Measurements from ENCODE around the gene ARRDC2. TPM values are rescaled to one million over a fixed set of nuclear protein-coding genes. Genes with fewer than 3 reads are reported as not detected.
"Not testable (repeated sequence)": the region's sequence is repeated elsewhere in the genome, so short reads cannot be mapped to it uniquely, and the experiment has no call there.

The ARRDC2 gene
- total RNA-seq, 1 donor from 2014 or later, result 3.3 TPM

GRCh38 chr19:17999684-18000479, 8.1 kb upstream of the ARRDC2 start:
- H3K27ac Mint-ChIP-seq, result no peak overlapping the region
- TF ChIP-seq CTCF (IDR thresholded peaks at IDR 0.05; ENCODE audit: unreplicated experiment), result no peak
- H3K4me1 Mint-ChIP-seq (ENCODE audit: low read depth), result peaks cover 2% of the 10 kb centered on the region
- peaks cover 1% of the 10 kb centered on the region for H3K36me3 Mint-ChIP-seq (ENCODE audit: insufficient read depth)
- H3K27me3 Mint-ChIP-seq, result peaks cover 8% of the 10 kb centered on the region
- peak overlapping the region; percentile 69 for H3K4me3 Mint-ChIP-seq (ENCODE audit: low read depth)
- H3K9me3 Mint-ChIP-seq (ENCODE audit: low read depth), result no peaks in the 10 kb centered on the region
- DNase-seq (ENCODE audit: low spot score, unreplicated experiment), result no peak

GRCh38 chr19:18000480-18000914, 7.5 kb upstream of the ARRDC2 start:
- TF ChIP-seq CTCF (IDR thresholded peaks at IDR 0.05; ENCODE audit: unreplicated experiment), result no peak

GRCh38 chr19:18000915-18001776, 6.8 kb upstream of the ARRDC2 start:
- Mint-ChIP-seq H3K27ac (no peak overlapping the region), H3K27me3 (peaks cover 8% of the 10 kb centered on the region), H3K9me3 (ENCODE audit: low read depth) (no peaks in the 10 kb centered on the region), H3K4me1 (ENCODE audit: low read depth) (peaks cover 2% of the 10 kb centered on the region), H3K4me3 (ENCODE audit: low read depth) (peak overlapping the region; percentile 57), H3K36me3 (ENCODE audit: insufficient read depth) (peaks cover 1% of the 10 kb centered on the region)
- no peak for DNase-seq (ENCODE audit: low spot score, unreplicated experiment)
- TF ChIP-seq CTCF (IDR thresholded peaks at IDR 0.05; ENCODE audit: unreplicated experiment), result no peak

More at GRCh38 chr19:18000480-18000914, 7.5 kb upstream of the ARRDC2 start:
- DNase-seq (ENCODE audit: low spot score, unreplicated experiment), result no peak
- Mint-ChIP-seq H3K36me3 (ENCODE audit: insufficient read depth) (peaks cover 1% of the 10 kb centered on the region), H3K27ac (no peak overlapping the region), H3K27me3 (peaks cover 8% of the 10 kb centered on the region), H3K4me1 (ENCODE audit: low read depth) (peaks cover 2% of the 10 kb centered on the region), H3K9me3 (ENCODE audit: low read depth) (no peaks in the 10 kb centered on the region), H3K4me3 (ENCODE audit: low read depth) (peak overlapping the region; percentile 69)

GRCh38 chr19:18001777-18002345, 6.1 kb upstream of the ARRDC2 start:
- no peak for DNase-seq (ENCODE audit: low spot score, unreplicated experiment)
- H3K27me3 Mint-ChIP-seq, result peaks cover 8% of the 10 kb centered on the region
- H3K27ac Mint-ChIP-seq, result no peak overlapping the region
- peaks cover 3% of the 10 kb centered on the region for H3K36me3 Mint-ChIP-seq (ENCODE audit: insufficient read depth)
- TF ChIP-seq CTCF (IDR thresholded peaks at IDR 0.05; ENCODE audit: unreplicated experiment), result no peak
- H3K9me3 Mint-ChIP-seq (ENCODE audit: low read depth), result no peaks in the 10 kb centered on the region
- H3K4me1 Mint-ChIP-seq (ENCODE audit: low read depth), result peaks cover 3% of the 10 kb centered on the region
- peak overlapping the region; percentile 57 for H3K4me3 Mint-ChIP-seq (ENCODE audit: low read depth)

- peaks cover 4% of the 10 kb centered on the region for H3K36me3 Mint-ChIP-seq (ENCODE audit: insufficient read depth)
- no peak for DNase-seq (ENCODE audit: low spot score, unreplicated experiment)
- TF ChIP-seq CTCF (IDR thresholded peaks at IDR 0.05; ENCODE audit: unreplicated experiment), result no peak
- H3K4me3 Mint-ChIP-seq (ENCODE audit: low read depth), result no peak overlapping the region
- H3K27ac Mint-ChIP-seq, result no peak overlapping the region
- H3K9me3 Mint-ChIP-seq (ENCODE audit: low read depth), result no peaks in the 10 kb centered on the region
- peaks cover 8% of the 10 kb centered on the region for H3K27me3 Mint-ChIP-seq
- peaks cover 5% of the 10 kb centered on the region for H3K4me1 Mint-ChIP-seq (ENCODE audit: low read depth)
Observed at GRCh38 chr19:18002347-18002850, 5.6 kb upstream of the ARRDC2 start.

- not testable (repeated sequence) for H3K36me3 Mint-ChIP-seq (ENCODE audit: insufficient read depth); H3K4me3 Mint-ChIP-seq (ENCODE audit: low read depth); H3K27me3 Mint-ChIP-seq
Observed at GRCh38 chr19:18005750-18006149, 2.2 kb upstream of the ARRDC2 start.

More at GRCh38 chr19:18005750-18006149, 2.2 kb upstream of the ARRDC2 start:
- H3K4me1 Mint-ChIP-seq (ENCODE audit: low read depth); DNase-seq (ENCODE audit: low spot score, unreplicated experiment); H3K27ac Mint-ChIP-seq; H3K9me3 Mint-ChIP-seq (ENCODE audit: low read depth): not testable (repeated sequence)

All from progenitor cell of endocrine pancreas (in vitro differentiated cells).